ENCODE data around the gene TMEM51. TPM values are rescaled to one million over a fixed set of nuclear protein-coding genes. Genes with fewer than 3 reads are reported as not detected.

The TMEM51 gene
- total and polyA plus RNA-seq, 10 donors = 3.5 to 13.8 (median 7.5) TPM

DNA sequence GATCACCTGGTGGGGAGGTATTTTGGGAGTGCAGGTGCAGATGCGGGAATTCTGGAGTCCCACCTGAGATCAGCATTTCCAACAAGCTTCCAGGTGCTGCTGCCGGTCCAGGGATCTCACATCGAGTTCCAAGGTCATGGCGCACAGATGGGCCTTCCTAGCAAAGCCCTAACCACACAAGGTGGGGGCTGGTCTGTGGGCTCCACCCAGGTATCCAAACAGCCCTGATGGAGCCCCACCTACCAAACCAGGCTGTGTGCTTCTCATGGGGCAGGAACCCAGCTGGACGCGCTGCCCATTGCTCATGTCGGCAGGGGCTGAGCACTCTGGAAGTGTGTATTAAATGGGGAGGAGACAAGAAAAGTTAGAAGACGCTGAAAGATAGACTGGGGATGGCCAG, 35.0 kb upstream of the TMEM51 start:
- Histone ChIP-seq H3K36me3 (peaks cover 0 to 26% (median 7%) of the 10 kb centered on the region in 6 donors), H3K27ac (no peak overlapping the region), H3K9me3 (no peaks in the 10 kb centered on the region), H3K4me1 (peaks cover 0 to 11% (median 0%) of the 10 kb centered on the region in 6 donors), H3K27me3 (replicated peaks in 1 of 7) (peaks cover 0 to 5% (median 0%) of the 10 kb centered on the region in 7 donors), H3K4me3 (no peak overlapping the region)
- no peak for DNase-seq
- no peak for TF ChIP-seq POLR2AphosphoS5 (IDR thresholded peaks at IDR 0.05)
- TF ChIP-seq POLR2A (IDR thresholded peaks at IDR 0.05) = no peak
- TF ChIP-seq, protein P1, sequence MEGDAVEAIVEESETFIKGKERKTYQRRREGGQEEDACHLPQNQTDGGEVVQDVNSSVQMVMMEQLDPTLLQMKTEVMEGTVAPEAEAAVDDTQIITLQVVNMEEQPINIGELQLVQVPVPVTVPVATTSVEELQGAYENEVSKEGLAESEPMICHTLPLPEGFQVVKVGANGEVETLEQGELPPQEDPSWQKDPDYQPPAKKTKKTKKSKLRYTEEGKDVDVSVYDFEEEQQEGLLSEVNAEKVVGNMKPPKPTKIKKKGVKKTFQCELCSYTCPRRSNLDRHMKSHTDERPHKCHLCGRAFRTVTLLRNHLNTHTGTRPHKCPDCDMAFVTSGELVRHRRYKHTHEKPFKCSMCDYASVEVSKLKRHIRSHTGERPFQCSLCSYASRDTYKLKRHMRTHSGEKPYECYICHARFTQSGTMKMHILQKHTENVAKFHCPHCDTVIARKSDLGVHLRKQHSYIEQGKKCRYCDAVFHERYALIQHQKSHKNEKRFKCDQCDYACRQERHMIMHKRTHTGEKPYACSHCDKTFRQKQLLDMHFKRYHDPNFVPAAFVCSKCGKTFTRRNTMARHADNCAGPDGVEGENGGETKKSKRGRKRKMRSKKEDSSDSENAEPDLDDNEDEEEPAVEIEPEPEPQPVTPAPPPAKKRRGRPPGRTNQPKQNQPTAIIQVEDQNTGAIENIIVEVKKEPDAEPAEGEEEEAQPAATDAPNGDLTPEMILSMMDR (IDR thresholded peaks at IDR 0.05 in 8 of 11, conservative IDR thresholded peaks at IDR 0.05 in 3 of 11) = no peak
- WGBS, 5 donors = 90 to 93% (median 90%) methylated on average over 6 to 8 of the region's 8 CpGs
- intact Hi-C loops (cut with DNase I; ENCODE audit: low total_unique reads) = no loop called here

DNA sequence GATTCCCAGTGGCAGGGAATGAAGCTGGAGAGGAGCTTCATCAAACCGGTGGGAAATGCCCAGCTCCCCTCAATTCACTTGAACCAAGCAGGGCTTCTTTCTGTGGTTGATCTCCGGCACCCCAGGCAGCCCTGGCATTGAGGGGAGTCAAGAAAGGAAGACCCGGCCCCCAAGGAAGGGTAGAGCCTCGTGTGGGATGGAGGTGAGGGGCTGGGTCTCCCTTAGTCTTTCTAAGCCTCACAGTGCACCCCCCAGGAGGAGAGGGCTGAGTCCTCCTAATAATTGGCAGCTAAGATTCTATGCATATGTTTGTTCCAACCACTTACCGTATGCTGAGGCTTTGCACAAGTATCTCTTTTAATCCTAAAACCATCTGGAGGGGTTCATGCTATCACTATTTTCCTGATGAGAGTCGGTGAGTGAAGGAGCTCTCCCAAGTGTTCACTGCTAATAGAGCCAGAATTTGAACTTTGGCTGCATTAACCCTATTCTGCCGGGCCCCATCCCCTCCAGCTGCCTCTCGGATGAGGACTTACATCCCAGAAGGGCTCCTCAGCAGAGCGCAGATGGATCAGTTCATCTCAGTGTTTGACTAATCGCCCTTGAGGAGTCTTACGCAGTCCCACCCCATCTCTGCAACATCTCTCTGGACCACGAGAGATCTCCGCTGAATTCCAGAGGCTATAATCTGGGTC, 33.1 kb upstream of the TMEM51 start:
- intact Hi-C loops (cut with DNase I; ENCODE audit: low total_unique reads) = no loop called here
- Histone ChIP-seq H3K27ac (no peak overlapping the region), H3K9me3 (no peaks in the 10 kb centered on the region), H3K27me3 (replicated peaks in 1 of 7) (no peaks in the 10 kb centered on the region), H3K4me1 (peaks cover 0 to 11% (median 0%) of the 10 kb centered on the region in 6 donors), H3K4me3 (no peak overlapping the region), H3K36me3 (peaks cover 0 to 10% (median under 1%) of the 10 kb centered on the region in 6 donors)
- DNase-seq = no peak
- TF ChIP-seq, protein P1 (IDR thresholded peaks at IDR 0.05 in 8 of 11, conservative IDR thresholded peaks at IDR 0.05 in 3 of 11) = no peak
- TF ChIP-seq POLR2A (IDR thresholded peaks at IDR 0.05) (no peak), POLR2AphosphoS5 (IDR thresholded peaks at IDR 0.05) (no peak)
- 82 to 95% (median 88%) methylated on average over 12 to 13 of the region's 13 CpGs for WGBS, 5 donors

DNA sequence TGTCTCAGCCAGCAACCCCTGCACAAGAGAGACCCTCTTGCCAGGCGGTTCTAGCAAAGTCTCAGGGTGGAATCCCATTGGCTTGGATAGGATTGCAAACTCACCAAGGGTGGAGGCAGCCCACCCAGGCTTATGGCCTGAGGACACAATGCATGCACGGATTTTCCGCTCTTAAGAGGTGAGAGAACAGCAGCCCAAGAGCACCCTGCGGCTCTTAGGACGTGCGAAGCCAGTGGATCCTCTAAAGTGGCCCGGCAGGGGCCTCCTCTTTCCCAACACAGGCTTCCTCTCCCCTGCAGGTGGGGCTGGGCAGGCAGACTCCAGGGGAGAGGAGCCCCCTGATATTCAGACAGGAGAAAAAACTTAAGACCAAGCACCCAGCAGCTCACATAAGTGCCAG, 31.2 kb upstream of the TMEM51 start:
- H3K27ac ChIP-seq = no peak overlapping the region
- intact Hi-C loops (cut with DNase I; ENCODE audit: low total_unique reads) = no loop called here
- H3K27me3 ChIP-seq (replicated peaks in 1 of 7) = no peaks in the 10 kb centered on the region
- 84 to 95% (median 89%) methylated on average over 5 to 7 of the region's 7 CpGs for WGBS, 5 donors
- DNase-seq = no peak
- no peaks in the 10 kb centered on the region for H3K9me3 ChIP-seq
- no peak overlapping the region for H3K4me3 ChIP-seq
- no peak for TF ChIP-seq POLR2AphosphoS5 (IDR thresholded peaks at IDR 0.05)
- TF ChIP-seq POLR2A (IDR thresholded peaks at IDR 0.05) = no peak
- TF ChIP-seq, protein P1 (IDR thresholded peaks at IDR 0.05 in 8 of 11, conservative IDR thresholded peaks at IDR 0.05 in 3 of 11) = no peak
- H3K36me3 ChIP-seq = no peaks in the 10 kb centered on the region
- peaks cover 0 to 4% (median 0%) of the 10 kb centered on the region in 6 donors for H3K4me1 ChIP-seq

DNA sequence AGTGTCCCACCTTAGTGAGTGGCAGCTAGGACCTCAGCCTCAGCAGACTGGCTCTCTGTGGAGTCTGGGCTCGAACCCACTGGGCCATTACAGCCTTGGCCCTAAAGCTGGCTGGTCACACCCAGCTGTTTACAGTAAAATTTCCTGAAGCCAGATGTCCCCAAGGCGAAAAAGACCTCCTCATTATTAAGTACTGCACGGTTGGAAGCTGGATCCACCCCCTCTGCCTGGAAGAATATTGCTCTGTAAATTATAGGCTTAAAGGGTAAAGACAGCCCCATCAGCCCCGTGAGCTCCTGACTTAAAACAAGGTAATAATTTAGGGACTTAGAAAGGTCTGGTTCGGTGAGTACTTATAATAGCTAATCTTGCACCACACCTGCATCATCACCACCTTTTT, 30.3 kb upstream of the TMEM51 start:
- Histone ChIP-seq H3K36me3 (no peaks in the 10 kb centered on the region), H3K27ac (no peak overlapping the region), H3K27me3 (replicated peaks in 1 of 7) (no peaks in the 10 kb centered on the region), H3K4me3 (no peak overlapping the region), H3K4me1 (no peaks in the 10 kb centered on the region), H3K9me3 (no peaks in the 10 kb centered on the region)
- intact Hi-C loops (cut with DNase I; ENCODE audit: low total_unique reads) = no loop called here
- TF ChIP-seq POLR2A (IDR thresholded peaks at IDR 0.05) (no peak), POLR2AphosphoS5 (IDR thresholded peaks at IDR 0.05) (no peak)
- TF ChIP-seq, protein P1 (IDR thresholded peaks at IDR 0.05 in 8 of 11, conservative IDR thresholded peaks at IDR 0.05 in 3 of 11) = no peak
- 57 to 76% (median 72%) methylated on average over 5 of the region's 5 CpGs for WGBS, 5 donors
- no peak for DNase-seq

All from spleen (tissue), 11 donors.